GM10248 (cell line): Measurements from ENCODE around the gene KAZALD1.

Experiments
- CTCF ChIA-PET: fragments of 300-600 bp; sonication (Branson Sonifier 250); formaldehyde crosslinking; extraction: SDS; loops from one replicate; lab custom pipeline; 2021; ENCODE audit warnings: antibody characterized with exemption; lab: Yijun Ruan, JAX
- POLR2A ChIA-PET: fragments of 350-650 bp; sonication (Branson Sonifier 250); formaldehyde crosslinking; extraction: SDS; loops from one replicate; lab custom pipeline; 2020; ENCODE audit warnings: antibody characterized with exemption; lab: Yijun Ruan, JAX
- DNase-seq: peaks from one replicate; pipeline ENCODE4 v3.0.0; 2012; ENCODE audit errors: extremely low spot score
- CTCF ChIP-seq: IDR thresholded peaks from 2 replicates; pipeline ENCODE4 v1.5.1; 2012; ENCODE audit warnings: mild to moderate bottlenecking, low read depth; ENCODE audit errors: extremely low read depth, missing control alignments, control extremely low read depth

Gene KAZALD1

GRCh38 chr10:101094121-101094879, 32.5 kb downstream of the KAZALD1 start:
- CTCF ChIA-PET: interaction anchor here (1.2 to 15.5 kb wide), 14 partner anchors 9 to 120 kb away, joined by 3 to 385 read pairs (median 11); no protein-coding TSS in a partner anchor
- no peak for DNase-seq
- TF ChIP-seq CTCF: no peak
- POLR2A ChIA-PET: no interaction called here

GRCh38 chr10:101095004-101095403, 33.2 kb downstream of the KAZALD1 start:
- no peak for DNase-seq
- no peak for TF ChIP-seq CTCF
- POLR2A ChIA-PET: interaction anchor here (0.7 kb wide), 1 partner anchor 47 kb away, joined by 3 read pairs; no protein-coding TSS in a partner anchor
- CTCF ChIA-PET: interaction anchor here (1.0 to 15.5 kb wide), 36 partner anchors 10 to 650 kb away, joined by 3 to 385 read pairs (median 4); partner anchors contain the start of gene KAZALD1

GRCh38 chr10:101095550-101096213, 33.9 kb downstream of the KAZALD1 start:
- DNase-seq: peak; percentile 86
- ChIA-PET CTCF (interaction anchor here (0.9 to 15.5 kb wide), 40 partner anchors 9 to 650 kb away, joined by 3 to 385 read pairs (median 4); partner anchors contain the start of gene KAZALD1), POLR2A (interaction anchor here (0.7 kb wide), 1 partner anchor 47 kb away, joined by 3 read pairs; no protein-coding TSS in a partner anchor)
- peak; percentile 84 for TF ChIP-seq CTCF

GRCh38 chr10:101096378-101096777, 34.6 kb downstream of the KAZALD1 start:
- ChIA-PET CTCF (interaction anchor here (0.8 to 15.5 kb wide), 25 partner anchors 8 to 649 kb away, joined by 3 to 385 read pairs (median 8); no protein-coding TSS in a partner anchor), POLR2A (no interaction called here)
- TF ChIP-seq CTCF: no peak
- no peak for DNase-seq

- ChIA-PET POLR2A (no interaction called here), CTCF (interaction anchor here (1.5 to 15.5 kb wide), 7 partner anchors 11 to 472 kb away, joined by 3 to 385 read pairs (median 7); no protein-coding TSS in a partner anchor)
- DNase-seq: no peak
- TF ChIP-seq CTCF: no peak
Observed at GRCh38 chr10:101097881-101098280, 36.1 kb downstream of the KAZALD1 start.

- ChIA-PET POLR2A (no interaction called here), CTCF (interaction anchor here (1.5 to 15.5 kb wide), 2 partner anchors 28 to 41 kb away, joined by 4 to 385 read pairs; no protein-coding TSS in a partner anchor)
- DNase-seq: no peak
Observed at GRCh38 chr10:101099901-101100300, 38.1 kb downstream of the KAZALD1 start.

More at GRCh38 chr10:101099901-101100300, 38.1 kb downstream of the KAZALD1 start:
- TF ChIP-seq CTCF: no peak
